GM23338 (cell line): ENCODE data around the gene ERMN. TPM values are rescaled to one million over a fixed set of nuclear protein-coding genes. Genes with fewer than 3 reads are reported as not detected.

Source experiments
- ATAC-seq: fragments of 200-7000 bp; cut with Tn5 transposase; 3 replicates; pipeline ENCODE4 v1.9.1; 2020
- DNase-seq: peaks from one replicate; pipeline ENCODE4 v3.0.0-alpha.2; 2015; ENCODE audit warnings: low spot score
- H2AFZ ChIP-seq: fragments of 200-600 bp; sonication (generic); 2 replicates; pipeline ENCODE4 v1.8.0; 2016; ENCODE audit warnings: antibody characterized with exemption, mild to moderate bottlenecking, moderate library complexity
- H3F3A ChIP-seq: fragments of 200-600 bp; sonication (generic); replicated peaks from 2 replicates; pipeline ENCODE4 v1.8.0; 2017; ENCODE audit warnings: antibody characterized with exemption, mixed run types, low read depth
- H3K27ac ChIP-seq: fragments of 200-600 bp; sonication (generic); 2 replicates; pipeline ENCODE4 v1.6.1; 2016; ENCODE audit warnings: low read depth
- H3K27me3 ChIP-seq: fragments of 200-600 bp; sonication (generic); 2 replicates; pipeline ENCODE4 v1.8.0; 2016; ENCODE audit warnings: mild to moderate bottlenecking, mixed run types, moderate library complexity; ENCODE audit not compliant: insufficient read depth
- H3K36me3 ChIP-seq: fragments of 200-600 bp; sonication (generic); 2 replicates; pipeline ENCODE4 v1.8.0; 2016; ENCODE audit warnings: mild to moderate bottlenecking; ENCODE audit not compliant: insufficient read depth
- H3K4me1 ChIP-seq: fragments of 200-600 bp; sonication (generic); 2 replicates; pipeline ENCODE4 v1.8.0; 2016; ENCODE audit warnings: mild to moderate bottlenecking, moderate library complexity; ENCODE audit not compliant: insufficient read depth
- H3K4me2 ChIP-seq: fragments of 200-600 bp; sonication (generic); 2 replicates; pipeline ENCODE4 v1.7.1; 2017; ENCODE audit warnings: mixed run types
- H3K4me3 ChIP-seq: fragments of 200-600 bp; sonication (generic); 2 replicates; pipeline ENCODE4 v1.6.1; 2016; ENCODE audit warnings: mixed run types
- H3K79me2 ChIP-seq: fragments of 200-600 bp; sonication (generic); replicated peaks from 2 replicates; pipeline ENCODE4 v1.8.0; 2017; ENCODE audit warnings: mild to moderate bottlenecking; ENCODE audit not compliant: insufficient read depth
- H3K9me2 ChIP-seq: fragments of 200-600 bp; sonication (generic); 2 replicates; pipeline ENCODE4 v1.8.0; 2017; ENCODE audit not compliant: insufficient read depth
- H4K20me1 ChIP-seq: fragments of 200-600 bp; sonication (generic); replicated peaks from 2 replicates; pipeline ENCODE4 v1.8.0; 2017; ENCODE audit warnings: mild to moderate bottlenecking; ENCODE audit not compliant: insufficient read depth
- H3K27ac Mint-ChIP-seq: 2 replicates; pipeline ENCODE4 v1.8.0; 2020; ENCODE audit warnings: inconsistent platforms, mild to moderate bottlenecking, moderate library complexity, mixed read lengths
- H3K27me3 Mint-ChIP-seq: 3 replicates; pipeline ENCODE4 v1.8.0; 2022; ENCODE audit warnings: low read depth, mild to moderate bottlenecking, moderate library complexity, mixed read lengths, inconsistent platforms; ENCODE audit not compliant: insufficient read depth, poor library complexity
- H3K36me3 Mint-ChIP-seq: 3 replicates; pipeline ENCODE4 v1.8.0; 2021; ENCODE audit warnings: low read depth, mild to moderate bottlenecking, inconsistent platforms, moderate library complexity, mixed read lengths
- H3K4me1 Mint-ChIP-seq: 3 replicates; pipeline ENCODE4 v1.8.0; 2020; ENCODE audit warnings: mild to moderate bottlenecking, inconsistent platforms, mixed read lengths
- H3K4me3 Mint-ChIP-seq: 3 replicates; pipeline ENCODE4 v1.8.0; 2021; ENCODE audit warnings: moderate library complexity, mild to moderate bottlenecking, inconsistent platforms, mixed read lengths
- H3K9me3 Mint-ChIP-seq: 3 replicates; pipeline ENCODE4 v1.8.0; 2020; ENCODE audit warnings: moderate library complexity, mild to moderate bottlenecking, inconsistent platforms, mixed read lengths
- ETS1 ChIP-seq: IDR thresholded peaks from 2 replicates; pipeline ENCODE4 v1.6.1; 2016; ENCODE audit warnings: antibody characterized with exemption
- ZNF462 ChIP-seq: fragments of 250-450 bp; sonication (Bioruptor Pico); IDR thresholded peaks from 2 replicates; pipeline ENCODE4 v1.5.0; 2020; ENCODE audit warnings: mild to moderate bottlenecking, moderate library complexity
- polyA plus RNA-seq: library from polyadenylated mRNA; unstranded; fragments of >200 nt; fragmentation: Nextera tagmentation; extraction: Ambion mirVana; gene quantifications from 2 replicates; pipeline ENCODE4 v1.2.1, GENCODE V29; 2016
- total RNA-seq: library from RNA; depleted of rRNA; stranded (reverse); fragments of >200 nt; shearing (Covaris generic); gene quantifications from 2 replicates; pipeline ENCODE4 v1.2.3, GENCODE V29; 2014

ERMN gene
- total and polyA plus RNA-seq, 2 experiments from 2014 or later = 0.35 to 0.44 TPM

GRCh38 chr2:157355618-157356017 is 30.0 kb upstream of the ERMN start:
- DNase-seq = peak; percentile 28
- Mint-ChIP-seq H3K4me3 (no peak overlapping the region), H3K27me3 (peaks cover 3% of the 10 kb centered on the region), H3K4me1 (peaks cover 8% of the 10 kb centered on the region), H3K9me3 (0 out of 3 replicates have a peak, but pooled peaks cover 3% of the 10 kb centered on the region), H3K27ac (no peak overlapping the region), H3K36me3 (no peaks in the 10 kb centered on the region)
- peak overlapping the region; percentile 20; the same call in 1 of the 2 replicates for H2AFZ ChIP-seq
- no peaks in the 10 kb centered on the region for H3K79me2 ChIP-seq
- H3K4me3 ChIP-seq = no peak overlapping the region
- H3K4me1 ChIP-seq = no peaks in the 10 kb centered on the region
- 0 out of 2 replicates have a peak, but pooled peaks cover 9% of the 10 kb centered on the region for H3K9me2 ChIP-seq
- no peaks in the 10 kb centered on the region for H3K36me3 ChIP-seq
- no peak overlapping the region for H3K4me2 ChIP-seq
- H3K27ac ChIP-seq = no peak overlapping the region
- ATAC-seq = no peak
- peak; percentile 47; the same call in 1 of the 2 replicates for TF ChIP-seq ZNF462 (CRISPR knock-in tag)
- TF ChIP-seq ETS1 = no peak
- no peaks in the 10 kb centered on the region for H3F3A ChIP-seq
- no peaks in the 10 kb centered on the region for H4K20me1 ChIP-seq
- H3K27me3 ChIP-seq = no peaks in the 10 kb centered on the region

- Histone ChIP-seq H3K27ac (no peak overlapping the region), H3F3A (no peaks in the 10 kb centered on the region), H3K4me2 (no peak overlapping the region), H3K36me3 (no peaks in the 10 kb centered on the region), H2AFZ (no peak overlapping the region), H3K27me3 (no peaks in the 10 kb centered on the region), H3K9me2 (peaks cover 10% of the 10 kb centered on the region; the same call in 1 of the 2 replicates), H3K4me3 (no peak overlapping the region), H3K4me1 (no peaks in the 10 kb centered on the region; the same call in 1 of the 2 replicates), H3K79me2 (no peaks in the 10 kb centered on the region), H4K20me1 (no peaks in the 10 kb centered on the region)
- Mint-ChIP-seq H3K4me3 (no peak overlapping the region), H3K9me3 (no peaks in the 10 kb centered on the region), H3K36me3 (no peaks in the 10 kb centered on the region), H3K27ac (no peak overlapping the region), H3K4me1 (peaks cover 18% of the 10 kb centered on the region), H3K27me3 (no peaks in the 10 kb centered on the region)
- DNase-seq (no peak), ATAC-seq (no peak)
- no peak for TF ChIP-seq ZNF462 (CRISPR knock-in tag)
Measured at GRCh38 chr2:157349949-157350515, 24.4 kb upstream of the ERMN start.
